Bronchial epithelial cell (primary cell): Measurements from ENCODE around the gene TP53BP1. TPM values are rescaled to one million over a fixed set of nuclear protein-coding genes. Genes with fewer than 3 reads are reported as not detected.

Source experiments
- DNase-seq: peaks from one replicate; pipeline ENCODE4 v3.0.0-alpha.2; 2010; ENCODE audit warnings: low read depth
- FAIRE-seq: peaks from 2 replicates; lab custom pipeline; 2011; peaks lifted over from hg19 to GRCh38; lab: Jason Lieb, UNC
- H3K27me3 ChIP-seq: 2 replicates; pipeline ENCODE4 v1.5.1; 2011; ENCODE audit warnings: low read length; ENCODE audit not compliant: control insufficient read depth, insufficient read depth
- H3K36me3 ChIP-seq: 2 replicates; pipeline ENCODE4 v1.5.1; 2011; ENCODE audit warnings: low read length; ENCODE audit not compliant: control insufficient read depth, insufficient read depth
- H3K4me3 ChIP-seq: 2 replicates; pipeline ENCODE4 v1.5.1; 2011; ENCODE audit warnings: mild to moderate bottlenecking, low read depth, low read length, control low read depth
- CTCF ChIP-seq: IDR thresholded peaks from 2 replicates; pipeline ENCODE4 v1.5.1; 2011; ENCODE audit warnings: mild to moderate bottlenecking, moderate library complexity, low read length, control low read depth, inconsistent platforms; ENCODE audit not compliant: insufficient read depth, severe bottlenecking
- total RNA-seq: library from RNA; depleted of rRNA; stranded (reverse); fragments of >200 nt; gene quantifications from 2 replicates; pipeline ENCODE4 v1.2.1, GENCODE V29; 2014

The TP53BP1 gene
- total RNA-seq, 1 donor from 2014 or later = 28.7 TPM

GRCh38 chr15:43434446-43434845 lies 58.5 kb downstream of the TP53BP1 start:
- FAIRE-seq (no peak), DNase-seq (no peak)
- Histone ChIP-seq H3K27me3 (no peaks in the 10 kb centered on the region), H3K36me3 (peaks cover 6% of the 10 kb centered on the region), H3K4me3 (no peak overlapping the region)
- no peak for TF ChIP-seq CTCF

DNA sequence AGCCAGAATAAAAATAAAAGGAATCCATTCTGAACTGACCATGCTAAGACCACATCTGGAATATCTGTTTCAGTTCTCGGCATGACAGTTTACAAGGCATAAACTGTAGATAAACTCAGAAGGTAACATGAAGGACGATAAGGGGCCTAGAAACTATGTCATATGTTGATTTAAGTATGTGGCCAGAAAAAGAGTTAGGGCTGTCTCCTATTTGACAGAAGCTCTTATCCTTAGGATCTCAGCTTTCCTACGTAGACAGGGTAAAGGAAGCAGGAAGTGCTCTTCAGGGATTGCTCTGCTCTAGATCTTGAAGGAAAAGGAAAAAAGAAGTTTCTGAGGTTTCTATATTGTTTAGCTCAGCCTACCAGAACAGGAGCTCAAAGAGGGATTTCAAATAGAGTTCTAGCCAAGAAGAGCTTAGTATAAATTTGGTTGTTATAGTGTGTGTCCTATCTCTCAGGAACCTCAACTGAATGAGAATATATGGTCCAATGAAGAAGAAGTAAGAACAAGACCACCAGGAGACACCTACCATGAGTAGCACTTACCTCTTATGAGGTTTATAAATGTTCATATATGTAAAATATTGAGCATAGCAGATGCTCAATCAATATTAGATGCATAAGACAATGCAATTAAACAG lies 59.2 kb downstream of the TP53BP1 start:
- no peak for FAIRE-seq
- no peak for TF ChIP-seq CTCF
- H3K36me3 ChIP-seq = peaks cover 5% of the 10 kb centered on the region
- H3K27me3 ChIP-seq = no peaks in the 10 kb centered on the region
- no peak overlapping the region for H3K4me3 ChIP-seq
- no peak for DNase-seq

- FAIRE-seq = no peak
- TF ChIP-seq CTCF = no peak
- Histone ChIP-seq H3K36me3 (peaks cover 5% of the 10 kb centered on the region), H3K27me3 (no peaks in the 10 kb centered on the region), H3K4me3 (no peak overlapping the region)
- no peak for DNase-seq
Observed at GRCh38 chr15:43433165-43433564, 59.8 kb downstream of the TP53BP1 start.

DNA sequence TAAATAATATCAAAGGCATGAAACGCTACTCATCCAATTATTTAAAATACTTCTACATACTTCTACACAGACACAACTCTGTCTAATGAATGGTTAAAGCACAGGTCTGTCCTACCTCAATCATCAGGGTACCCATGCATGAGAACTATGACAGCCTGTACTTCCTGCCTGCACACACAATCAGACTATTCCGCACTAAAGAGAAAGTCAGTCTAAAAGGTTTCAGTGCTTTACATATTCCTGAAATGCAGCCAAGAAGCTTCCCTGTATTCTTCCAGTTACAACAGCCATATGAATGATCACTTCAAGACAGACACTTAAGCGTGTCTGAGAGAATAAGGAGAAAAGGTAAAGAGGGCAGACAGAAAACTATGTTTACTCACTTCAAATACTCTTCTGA lies 63.3 kb downstream of the TP53BP1 start:
- Histone ChIP-seq H3K4me3 (no peak overlapping the region), H3K36me3 (peaks cover 6% of the 10 kb centered on the region), H3K27me3 (no peaks in the 10 kb centered on the region)
- FAIRE-seq = no peak
- no peak for TF ChIP-seq CTCF
- no peak for DNase-seq

DNA sequence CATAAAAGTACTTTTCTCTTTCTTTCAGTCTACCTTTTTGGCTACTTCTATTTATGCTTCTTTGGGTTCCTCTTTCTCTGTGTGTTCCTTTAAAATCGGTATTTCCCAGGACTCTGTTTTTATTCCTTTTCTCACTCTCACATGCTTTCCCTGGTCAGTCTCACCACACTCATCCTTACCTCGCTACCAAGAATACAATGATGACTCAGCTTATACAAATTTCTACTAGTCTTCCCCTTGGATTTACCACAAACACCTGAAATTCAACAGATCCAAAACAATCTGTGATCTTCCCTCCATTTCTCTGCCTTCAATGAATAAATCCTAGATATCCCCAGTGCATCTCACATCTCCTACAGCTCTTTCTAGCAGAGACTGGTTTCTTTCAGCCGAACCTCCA lies 69.2 kb downstream of the TP53BP1 start:
- no peak for TF ChIP-seq CTCF
- FAIRE-seq (peak; percentile 23), DNase-seq (peak; percentile 4)
- H3K27me3 ChIP-seq = no peaks in the 10 kb centered on the region
- H3K36me3 ChIP-seq = peaks cover 13% of the 10 kb centered on the region
- no peak overlapping the region for H3K4me3 ChIP-seq

DNA sequence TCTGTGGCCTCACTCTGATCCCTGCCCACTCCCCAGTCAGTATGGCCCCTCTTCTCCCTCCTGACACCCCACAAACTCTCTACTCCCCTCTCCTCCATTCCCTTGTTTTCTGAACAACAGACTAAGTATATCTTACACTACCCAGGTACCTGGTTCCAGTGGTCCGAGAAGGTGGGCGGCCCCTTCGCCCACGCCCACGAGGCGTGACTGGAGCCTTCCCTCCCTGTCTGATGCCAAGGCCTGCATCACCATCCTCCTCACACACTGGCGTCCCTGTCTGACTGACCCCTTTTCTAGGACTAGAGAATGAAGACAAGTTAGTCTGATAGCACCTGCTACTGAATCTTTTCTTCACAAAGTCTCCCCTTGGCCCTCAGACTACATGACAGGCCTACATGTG lies 72.1 kb downstream of the TP53BP1 start:
- no peak for DNase-seq
- Histone ChIP-seq H3K36me3 (peaks cover 10% of the 10 kb centered on the region), H3K4me3 (no peak overlapping the region), H3K27me3 (no peaks in the 10 kb centered on the region)
- FAIRE-seq = no peak
- TF ChIP-seq CTCF = no peak
